NCI-H2107 (cell line): Measurements from ENCODE around the gene LPCAT1.

Source experiments
- DNase-seq: peaks from one replicate; lab custom pipeline; 2025; lab: John Stamatoyannopoulos, UW

LPCAT1 gene

DNA sequence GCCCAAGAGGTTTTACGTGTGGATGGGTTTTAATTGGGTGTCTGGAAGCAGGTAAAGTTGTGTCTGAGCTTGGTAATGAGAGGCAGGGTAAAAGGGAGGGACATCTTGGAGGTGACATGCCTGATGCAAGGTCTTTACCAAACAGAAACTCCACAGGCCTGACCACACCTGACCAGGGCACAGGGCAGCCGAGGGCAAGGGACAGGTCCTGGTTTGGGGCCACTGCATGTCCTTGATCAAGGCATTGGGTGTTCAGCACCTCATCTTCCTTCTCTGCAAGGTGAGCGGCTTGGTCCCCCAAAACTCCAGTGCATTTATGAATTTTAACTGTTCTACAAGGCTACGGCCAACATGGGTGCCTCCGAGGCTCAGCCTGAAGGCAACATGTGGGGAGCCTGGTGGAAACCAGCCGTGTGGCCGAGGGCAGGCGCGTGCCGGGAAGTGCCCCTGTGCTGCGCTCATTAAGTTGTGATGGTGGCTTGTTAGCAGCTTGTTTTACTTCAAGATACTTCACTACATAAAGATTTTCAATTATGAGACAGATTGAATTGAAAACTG is 30.7 kb upstream of the LPCAT1 start:
- no peak for DNase-seq

- DNase-seq: no peak
Measured at GRCh38 chr5:1553539-1554409, 30.0 kb upstream of the LPCAT1 start.

- DNase-seq: peak; percentile 45
Measured at GRCh38 chr5:1552521-1553255, 28.9 kb upstream of the LPCAT1 start.

DNA sequence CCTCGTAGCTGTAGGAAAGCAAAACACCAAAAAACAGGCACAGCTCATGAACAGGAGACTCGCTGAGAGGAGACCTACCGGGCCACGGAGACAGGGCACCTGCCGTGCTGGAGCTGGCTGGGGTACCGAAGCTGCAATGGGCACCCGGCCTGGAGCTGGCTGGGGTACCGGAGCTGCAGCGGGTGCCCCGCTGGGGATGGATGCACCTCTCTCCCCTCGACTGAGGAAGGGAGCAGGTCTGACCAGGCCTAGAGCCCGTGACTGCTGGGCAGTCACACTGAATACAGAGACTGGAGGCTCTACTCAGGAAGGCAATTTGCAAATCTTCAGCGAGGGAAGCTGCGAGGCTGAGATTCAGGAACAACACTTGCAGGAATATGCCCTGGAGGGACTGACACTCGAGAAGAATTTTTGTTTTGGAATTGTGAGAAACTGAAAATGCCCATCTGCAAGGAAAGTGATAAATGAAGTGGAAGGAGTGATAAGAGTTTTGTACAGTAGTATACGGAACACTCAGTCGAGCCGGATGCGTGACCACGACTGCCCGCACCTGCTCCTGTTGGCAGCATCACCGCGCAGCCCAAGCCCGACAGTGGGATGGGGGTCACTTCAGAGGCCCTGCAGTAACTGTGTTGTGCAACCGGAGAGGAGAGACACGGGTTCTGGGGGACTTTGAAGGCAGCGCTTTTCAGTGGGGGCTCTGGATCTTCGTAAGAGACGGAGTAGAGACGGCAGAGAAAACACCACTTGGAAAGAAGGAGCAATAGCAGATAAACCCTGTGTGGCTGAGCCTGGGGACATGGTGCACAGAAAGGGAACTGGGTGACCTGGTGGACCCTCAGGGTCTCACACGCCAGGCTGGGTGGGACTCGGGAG is 27.9 kb upstream of the LPCAT1 start:
- no peak for DNase-seq

DNA sequence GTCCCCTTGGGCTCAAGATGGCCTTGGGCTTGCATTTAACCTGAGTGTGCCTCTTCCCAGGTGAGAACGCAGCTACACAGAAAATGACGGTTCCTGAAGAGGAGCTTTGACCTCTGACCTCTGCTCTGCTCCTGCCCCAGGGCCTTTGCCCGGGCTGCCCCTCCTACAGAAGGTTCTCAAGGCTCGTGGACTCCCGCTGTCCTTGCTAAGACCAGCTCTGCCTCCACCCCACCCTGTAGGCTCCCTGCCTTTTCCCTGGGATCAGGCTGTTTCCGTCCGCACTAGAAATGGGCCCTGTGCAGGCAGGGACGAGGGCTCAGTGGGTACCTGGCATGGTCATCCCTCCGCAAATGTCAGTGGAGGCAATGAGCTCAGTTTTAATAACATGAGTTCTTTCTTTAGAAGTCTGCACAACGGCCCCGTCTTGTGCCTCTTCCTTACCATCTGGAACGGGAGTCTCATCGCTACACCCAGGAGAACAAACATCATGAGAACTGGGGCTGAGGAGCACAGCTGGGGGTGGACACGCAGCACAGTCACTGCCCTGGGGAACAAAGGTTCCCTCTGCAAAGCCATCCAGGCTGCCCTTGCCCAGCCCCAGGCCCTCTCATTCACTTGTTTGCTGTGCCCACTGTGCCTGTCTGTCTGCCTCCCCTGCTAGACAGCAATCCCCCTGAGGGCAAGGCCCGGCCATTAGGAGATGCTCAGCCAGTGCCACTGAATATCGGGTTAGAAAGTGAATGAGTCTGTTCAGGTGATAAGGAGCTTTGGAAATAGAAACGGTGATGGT is 26.7 kb upstream of the LPCAT1 start:
- no peak for DNase-seq

- no peak for DNase-seq
Measured at GRCh38 chr5:1549475-1550030, 25.8 kb upstream of the LPCAT1 start.

DNA sequence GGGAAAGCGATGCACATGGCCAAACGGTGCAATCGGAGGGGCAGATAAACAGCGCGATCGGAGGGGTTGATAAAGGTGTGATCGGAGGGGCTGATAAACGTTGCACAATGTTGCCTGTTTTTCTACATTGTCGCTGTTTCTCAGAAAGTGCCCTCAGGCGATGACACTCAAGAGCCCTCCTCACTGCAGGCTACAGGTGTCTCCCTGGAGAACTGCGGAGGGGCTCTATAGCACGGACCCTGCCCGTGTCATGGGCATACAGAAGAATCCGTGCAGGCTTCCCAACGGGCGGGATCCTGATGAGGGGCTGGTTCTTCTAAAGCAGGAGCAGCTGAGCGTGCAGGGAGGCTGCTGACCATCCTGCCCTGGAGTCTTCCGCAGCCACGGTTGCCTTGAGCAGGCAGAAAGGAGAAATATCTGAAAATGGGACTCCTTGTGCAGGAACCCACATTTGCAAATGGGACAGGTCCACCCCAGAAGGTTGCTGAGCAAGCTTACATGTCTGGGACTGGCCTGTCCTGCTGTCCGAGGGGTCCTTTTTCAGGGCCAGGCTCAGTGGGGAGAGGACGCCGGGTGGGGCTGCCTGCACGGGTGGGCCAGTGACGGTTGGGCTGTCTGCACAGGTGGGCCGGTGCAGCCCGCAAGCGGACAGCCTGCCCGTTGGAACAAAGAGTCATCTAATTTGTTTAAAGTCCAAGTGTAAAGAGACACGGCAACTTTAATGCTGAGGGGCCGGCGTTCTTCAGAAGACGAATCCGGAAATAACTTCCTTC is 25.1 kb upstream of the LPCAT1 start:
- DNase-seq: no peak

DNA sequence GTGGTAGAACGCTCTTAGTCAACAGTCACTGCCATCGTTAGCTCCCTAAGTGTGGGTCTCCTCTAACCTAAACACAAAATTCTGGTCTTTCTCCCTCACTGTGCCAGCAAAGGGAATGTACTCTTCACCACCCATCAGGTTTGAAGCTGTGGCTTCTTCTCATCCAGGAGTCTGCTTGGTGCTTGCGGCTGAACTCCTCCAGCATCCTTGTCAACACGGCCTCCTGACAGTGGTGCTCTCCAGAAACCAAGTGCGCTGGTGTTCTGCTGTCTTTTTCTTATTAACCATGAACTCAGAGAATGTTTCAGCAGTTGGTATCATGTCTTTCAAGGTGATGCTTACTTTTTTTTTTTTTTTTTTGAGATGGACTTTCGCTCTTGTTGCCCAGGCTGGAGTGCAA is 23.9 kb upstream of the LPCAT1 start:
- DNase-seq: no peak

DNA sequence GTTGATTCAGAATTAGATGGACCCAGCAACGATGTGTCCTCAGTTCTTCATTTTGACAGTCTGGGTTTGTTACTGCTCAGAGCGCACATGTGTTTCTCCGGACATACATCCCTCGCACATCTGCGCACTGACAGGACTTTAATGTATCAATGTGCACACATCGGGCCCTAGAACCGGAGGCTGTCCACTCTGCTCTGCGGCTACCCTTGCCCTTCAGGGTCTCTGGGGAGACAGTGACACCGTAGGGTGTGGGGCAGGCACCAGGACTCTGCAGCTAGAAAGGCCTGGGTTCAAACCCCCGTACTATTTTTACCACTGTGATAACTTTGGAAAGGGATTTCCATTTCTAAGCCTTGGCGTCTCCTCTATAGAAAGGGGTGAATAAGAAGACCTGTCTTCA is 23.5 kb upstream of the LPCAT1 start:
- DNase-seq: no peak

GRCh38 chr5:1546556-1546955 is 22.8 kb upstream of the LPCAT1 start:
- no peak for DNase-seq

GRCh38 chr5:1545805-1546355 is 22.1 kb upstream of the LPCAT1 start:
- DNase-seq: peak; percentile 87

DNA sequence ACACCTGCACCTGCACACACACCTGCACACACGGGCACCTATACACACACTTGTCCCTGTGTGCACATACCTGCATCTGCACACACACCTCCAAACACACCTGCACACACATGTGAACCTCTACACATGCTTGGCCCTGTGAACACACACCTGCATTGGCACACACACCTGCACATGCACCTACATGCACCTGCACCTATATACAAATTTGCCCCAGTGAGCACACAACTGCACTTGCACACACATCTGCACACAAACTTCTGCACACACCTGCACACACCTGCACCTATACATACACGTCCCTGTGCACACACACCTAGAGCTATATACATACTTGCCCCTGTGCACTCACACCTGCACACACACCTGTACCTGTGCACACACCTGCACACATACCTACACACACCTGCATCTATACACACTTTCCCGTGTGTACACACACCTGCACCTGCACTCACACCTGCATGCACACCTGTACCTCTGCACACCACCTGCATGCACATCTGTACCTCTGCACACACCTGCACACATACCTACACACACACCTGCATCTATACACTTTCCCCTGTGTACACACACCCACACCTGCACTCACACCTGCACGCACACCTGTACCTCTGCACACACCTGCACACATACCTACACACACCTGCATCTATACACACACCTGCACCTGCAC is 21.5 kb upstream of the LPCAT1 start:
- DNase-seq: no peak

- no peak for DNase-seq
Measured at GRCh38 chr5:1544294-1544961, 20.7 kb upstream of the LPCAT1 start.

- no peak for DNase-seq
Measured at GRCh38 chr5:1543398-1544293, 19.9 kb upstream of the LPCAT1 start.

- DNase-seq: no peak
Measured at GRCh38 chr5:1542781-1543180, 19.0 kb upstream of the LPCAT1 start.

- no peak for DNase-seq
Measured at GRCh38 chr5:1541702-1542400, 18.1 kb upstream of the LPCAT1 start.
